Measurements from ENCODE around the gene PERCC1. TPM values are rescaled to one million over a fixed set of nuclear protein-coding genes. Genes with fewer than 3 reads are reported as not detected.

Gene PERCC1
- total and polyA plus RNA-seq, 8 donors, result 0.16 to 0.23 TPM; not detected in 6

GRCh38 chr16:1432388-1433262 lies 1.7 kb downstream of the PERCC1 start:
- no peak overlapping the region for H3K4me3 ChIP-seq
- DNase-seq (peak in 2 of 6 donors; percentile 54 to 72), ATAC-seq (no peak), FAIRE-seq (no peak)
- H3K27me3 ChIP-seq, result no peaks in the 10 kb centered on the region
- H3K36me3 ChIP-seq, result no peaks in the 10 kb centered on the region
- no peak for TF ChIP-seq CTCF (IDR thresholded peaks at IDR 0.05)
- intact Hi-C loops (cut with DNase I), result no loop called here
- H3K4me1 ChIP-seq, result no peaks in the 10 kb centered on the region
- H3K9me3 ChIP-seq, result no peaks in the 10 kb centered on the region
- H3K27ac ChIP-seq, result no peak overlapping the region
- 74 to 86% methylated on average over 47 to 63 of the region's 63 CpGs for WGBS, 2 donors

GRCh38 chr16:1433263-1433560 lies 2.3 kb downstream of the PERCC1 start:
- Histone ChIP-seq H3K36me3 (no peaks in the 10 kb centered on the region), H3K9me3 (no peaks in the 10 kb centered on the region), H3K27me3 (no peaks in the 10 kb centered on the region), H3K27ac (no peak overlapping the region), H3K4me1 (no peaks in the 10 kb centered on the region), H3K4me3 (no peak overlapping the region)
- no peak for ATAC-seq
- TF ChIP-seq CTCF (IDR thresholded peaks at IDR 0.05), result no peak
- WGBS, 2 donors, result 79 to 82% methylated on average over 12 to 14 of the region's 14 CpGs
- intact Hi-C loops (cut with DNase I), result no loop called here
- FAIRE-seq, result no peak
- DNase-seq, result peak in 1 of 6 donors; percentile 70

GRCh38 chr16:1433756-1434155 lies 2.9 kb downstream of the PERCC1 start:
- no peaks in the 10 kb centered on the region for H3K9me3 ChIP-seq
- no peak overlapping the region for H3K27ac ChIP-seq
- TF ChIP-seq CTCF (IDR thresholded peaks at IDR 0.05), result no peak
- WGBS, 2 donors, result 44 to 48% methylated on average over 17 to 22 of the region's 22 CpGs
- no peak overlapping the region for H3K4me3 ChIP-seq
- ATAC-seq (no peak), DNase-seq (peak in 2 of 6 donors; percentile 47 to 64), FAIRE-seq (no peak)
- H3K36me3 ChIP-seq, result no peaks in the 10 kb centered on the region
- H3K27me3 ChIP-seq, result no peaks in the 10 kb centered on the region
- intact Hi-C loops (cut with DNase I), result no loop called here
- H3K4me1 ChIP-seq, result no peaks in the 10 kb centered on the region

GRCh38 chr16:1434644-1435592 lies 4.0 kb downstream of the PERCC1 start:
- intact Hi-C loops (cut with DNase I), result no loop called here
- no peaks in the 10 kb centered on the region for H3K27me3 ChIP-seq
- DNase-seq, result peak in 2 of 6 donors; percentile 49 to 65
- no peaks in the 10 kb centered on the region for H3K4me1 ChIP-seq
- no peak for FAIRE-seq
- no peak for ATAC-seq
- 85 to 94% methylated on average over 37 to 40 of the region's 40 CpGs for WGBS, 2 donors
- H3K36me3 ChIP-seq, result no peaks in the 10 kb centered on the region
- no peaks in the 10 kb centered on the region for H3K9me3 ChIP-seq
- H3K4me3 ChIP-seq, result no peak overlapping the region
- TF ChIP-seq CTCF (IDR thresholded peaks at IDR 0.05), result no peak
- no peak overlapping the region for H3K27ac ChIP-seq

Data from pancreas (tissue), 10 donors.